Kidney tubule cell (primary cell): ENCODE measurements around the gene TLR1.
A peak's percentile ranks its signal among the peaks of the same experiment; 100 is the strongest.
"Not testable (repeated sequence)": the region's sequence is repeated elsewhere in the genome, so short reads cannot be mapped to it uniquely, and the experiment has no call there.

Source experiments
- DNase-seq: peaks from one replicate; pipeline ENCODE4 v3.0.0-alpha.2; 2018; ENCODE audit warnings: low spot score

The TLR1 gene

GRCh38 chr4:38805530-38806145, 1.0 kb upstream of the TLR1 start:
- peak; percentile 61 for DNase-seq

GRCh38 chr4:38803833-38804653, 548 bp downstream of the TLR1 start:
- peak; percentile 41 for DNase-seq

- DNase-seq, result no peak
These were observed 1.8 kb downstream of the TLR1 start for GRCh38 chr4:38802561-38803355.

DNA sequence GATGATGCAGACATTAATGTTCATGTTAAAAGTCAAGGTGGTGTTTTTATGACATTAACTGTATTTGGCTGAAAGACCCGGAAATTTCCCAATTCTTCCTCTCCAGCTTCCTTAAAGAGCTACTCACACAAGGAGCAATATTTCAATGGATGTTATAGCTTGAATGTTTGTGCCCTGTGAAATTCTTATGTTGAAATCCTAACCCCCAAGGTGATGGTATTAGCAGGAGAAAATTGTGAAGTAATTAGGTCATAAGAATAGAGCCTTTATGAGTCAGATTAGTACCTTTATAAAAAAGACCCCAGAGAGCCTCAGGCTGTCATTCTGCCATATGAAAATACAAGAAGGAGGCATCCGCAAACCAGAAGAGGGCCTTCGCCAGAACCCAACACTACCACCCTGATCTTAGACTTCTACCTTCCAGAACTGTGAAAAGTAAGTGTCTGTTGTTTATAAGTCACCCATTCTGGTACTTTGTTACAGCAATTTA, 3.6 kb downstream of the TLR1 start:
- DNase-seq, result peak; percentile 28

DNA sequence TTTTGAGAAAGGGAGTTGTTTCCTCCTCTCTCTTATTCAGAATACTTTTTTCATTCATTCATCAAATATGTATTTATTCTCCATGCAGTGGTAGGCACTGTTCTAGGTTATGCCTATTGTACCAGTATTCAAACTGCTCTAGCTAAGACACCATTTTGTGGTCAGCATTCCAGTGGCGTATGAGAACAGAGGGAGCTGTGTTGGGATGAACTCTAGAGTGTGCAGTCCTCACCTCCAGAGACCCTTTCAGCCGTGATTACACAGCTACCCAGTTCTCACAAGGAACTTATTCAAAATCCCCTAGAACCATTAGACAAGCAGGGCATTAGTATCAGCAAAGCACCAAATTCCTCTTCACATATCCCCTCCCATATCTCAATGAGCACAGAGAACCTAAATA, 4.2 kb downstream of the TLR1 start:
- DNase-seq, result no peak

DNA sequence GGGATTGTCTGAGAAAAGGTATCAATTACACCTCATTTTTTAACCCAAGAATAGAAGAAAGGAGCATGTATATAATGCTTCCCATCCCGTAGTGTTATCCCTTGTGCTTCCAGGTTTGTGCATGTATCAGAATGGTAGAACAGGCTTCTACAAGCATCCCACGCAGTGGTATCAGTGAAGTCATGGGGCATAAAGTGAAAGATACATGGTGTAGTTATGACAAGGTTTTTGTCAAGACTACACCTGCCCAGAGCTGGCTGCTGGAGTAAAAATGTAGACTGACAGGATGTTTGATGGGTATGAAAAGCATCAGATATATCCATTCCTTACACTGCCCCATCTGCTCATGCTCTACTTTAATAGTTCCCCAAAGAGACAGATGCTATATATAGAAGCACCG, 9.5 kb downstream of the TLR1 start:
- no peak for DNase-seq

GRCh38 chr4:38794051-38794450, 10.5 kb downstream of the TLR1 start:
- no peak for DNase-seq

GRCh38 chr4:38791010-38791409, 13.6 kb downstream of the TLR1 start:
- DNase-seq, result no peak

DNA sequence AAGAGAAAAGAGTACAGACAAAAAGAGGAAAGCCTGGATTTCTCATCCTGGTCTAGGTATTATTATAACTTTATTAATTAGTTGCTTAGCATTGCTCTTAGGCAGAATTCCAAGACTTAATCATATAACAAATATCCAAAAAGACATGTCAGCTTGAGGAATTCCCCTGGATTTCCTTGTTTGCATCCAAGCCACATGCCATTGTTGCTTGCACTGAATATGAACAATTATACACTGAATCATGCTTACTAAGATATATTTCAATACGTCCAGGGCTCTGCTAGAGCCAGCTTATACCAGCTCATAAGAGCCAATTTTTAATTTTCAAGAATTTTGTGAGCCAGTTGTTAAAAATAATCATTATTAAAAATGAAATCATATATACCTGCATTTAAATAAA, 16.3 kb downstream of the TLR1 start:
- DNase-seq, result peak; percentile 89

GRCh38 chr4:38787693-38788092, 16.9 kb downstream of the TLR1 start:
- DNase-seq, result peak; percentile 65

GRCh38 chr4:38785901-38786402, 18.6 kb downstream of the TLR1 start:
- DNase-seq, result no peak

DNA sequence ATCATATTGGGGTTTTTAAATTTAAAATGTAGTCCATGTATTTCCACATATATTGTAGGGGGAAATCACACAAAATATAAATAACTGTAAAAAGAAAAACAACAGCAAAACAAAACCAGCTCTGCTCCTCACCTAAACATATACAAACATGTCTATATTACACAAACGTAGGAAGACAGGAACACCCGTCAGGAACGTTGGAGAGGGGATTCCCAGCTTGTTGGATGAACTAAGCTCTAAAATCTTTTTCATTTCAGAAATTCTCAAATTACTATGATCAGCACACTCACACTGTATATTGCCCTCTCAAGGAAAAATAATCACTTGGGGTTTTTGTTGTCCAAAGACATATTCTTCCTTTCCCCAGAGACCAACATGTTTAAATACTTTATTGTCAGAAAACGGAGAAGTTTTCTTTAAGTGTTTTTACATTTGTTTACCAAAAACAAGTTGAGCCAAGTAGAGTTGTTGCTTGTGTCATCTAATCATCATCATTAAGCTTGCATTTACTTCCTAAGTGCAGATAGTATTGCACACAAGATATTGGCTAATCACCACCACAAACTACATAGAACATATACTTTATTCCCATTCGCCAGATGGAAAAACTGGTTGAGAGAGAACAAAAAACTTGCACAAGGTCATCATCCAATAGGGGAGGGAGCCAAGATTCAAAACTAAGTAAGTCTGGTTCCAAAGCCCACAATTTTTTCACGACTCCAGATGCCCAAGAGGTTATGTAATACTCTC, 19.4 kb downstream of the TLR1 start:
- DNase-seq, result no peak

DNA sequence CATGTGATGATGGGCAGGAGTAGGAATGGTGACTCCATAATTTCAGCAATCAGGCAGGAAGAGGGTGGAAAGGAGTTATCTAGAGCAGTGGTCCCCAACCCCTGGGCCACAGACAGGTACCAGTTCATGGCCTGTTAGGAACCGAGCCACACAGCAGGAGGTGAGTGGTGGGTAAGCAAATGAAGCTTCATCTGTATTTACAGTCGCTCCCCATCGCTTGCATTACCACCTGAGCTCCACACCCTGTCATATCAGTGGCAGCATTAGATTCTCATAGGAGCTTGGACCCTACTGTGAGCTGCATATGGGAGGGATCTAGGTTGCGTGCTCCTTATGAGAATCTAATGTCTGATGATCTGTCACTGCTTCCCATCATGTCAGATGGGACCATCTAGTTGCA, 20.4 kb downstream of the TLR1 start:
- no peak for DNase-seq

DNA sequence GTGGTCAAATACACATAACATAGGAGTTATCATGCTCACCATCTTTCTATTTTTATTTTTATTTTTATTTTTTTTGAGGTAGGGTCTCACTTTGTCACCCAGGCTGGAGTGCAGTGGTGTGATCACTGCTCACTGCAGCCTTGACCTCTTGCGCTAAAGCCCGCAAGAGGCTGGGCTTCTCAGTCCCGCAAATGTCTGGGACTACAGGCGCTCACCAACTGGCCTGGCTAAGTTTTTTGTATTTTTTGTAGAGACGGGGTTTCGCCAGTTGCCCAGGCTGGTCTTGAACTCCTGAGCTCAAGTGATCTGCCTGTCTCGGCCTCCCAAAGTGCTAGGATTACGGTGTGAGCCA, 21.5 kb downstream of the TLR1 start:
- DNase-seq, result no peak

GRCh38 chr4:38782452-38783108, 22.0 kb downstream of the TLR1 start, which contains the start of gene TLR10:
TSS of gene TLR10 (minus strand) at chr4:38782990. CDS start at chr4:38775590, 7,400 bp downstream.
- DNase-seq, result peak; percentile 46

- DNase-seq, result no peak
These were observed 22.7 kb downstream of the TLR1 start for GRCh38 chr4:38781854-38782261.

DNA sequence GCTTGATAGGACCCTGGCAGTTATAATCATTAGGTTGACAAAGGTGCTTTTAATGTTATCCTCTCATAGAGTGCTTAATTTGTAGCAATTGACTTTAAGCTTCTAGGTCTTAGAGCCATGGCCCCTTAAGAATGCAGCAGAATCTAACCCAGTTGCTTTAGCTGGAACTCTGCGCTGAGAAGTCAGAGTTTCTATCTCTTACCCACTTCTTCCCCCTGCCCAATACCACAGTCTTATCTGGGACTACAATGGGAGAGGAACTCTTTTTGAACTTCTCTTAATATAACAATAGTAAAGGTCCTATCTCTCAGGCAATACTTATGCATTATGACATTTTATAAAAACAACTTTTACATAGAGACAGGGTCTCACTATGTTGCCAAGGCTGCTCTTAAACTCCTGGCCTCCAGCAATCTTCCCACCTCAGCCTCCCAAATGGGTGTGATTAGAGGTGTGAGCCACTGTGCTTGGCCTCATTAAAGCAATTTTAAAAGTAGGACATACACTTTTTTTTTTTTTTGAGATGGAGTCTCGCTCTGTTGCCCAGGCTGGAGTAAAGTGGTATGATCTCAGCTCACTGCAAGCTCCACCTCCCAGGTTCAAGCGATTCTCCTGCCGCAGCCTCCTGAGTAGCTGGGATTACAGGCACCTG, 23.6 kb downstream of the TLR1 start:
- DNase-seq, result no peak

- no peak for DNase-seq
These were observed 24.8 kb downstream of the TLR1 start for GRCh38 chr4:38779790-38780189.

DNA sequence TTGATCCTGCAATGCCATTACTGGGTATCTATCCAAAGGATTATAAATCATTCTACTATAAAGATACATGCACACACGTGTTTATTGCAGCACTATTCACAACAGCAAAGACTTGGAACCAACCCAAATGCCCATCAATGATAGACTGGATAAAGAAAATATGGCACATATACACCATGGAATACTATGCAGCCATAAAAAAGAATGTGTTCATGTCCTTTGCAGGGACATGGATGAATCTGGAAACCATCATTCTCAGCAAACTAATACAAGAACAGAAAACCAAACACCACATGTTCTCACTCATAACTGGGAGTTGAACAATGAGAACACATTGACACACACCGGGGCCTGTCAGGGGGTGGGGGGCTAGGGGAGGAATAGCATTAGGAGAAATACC, 26.7 kb downstream of the TLR1 start:
- not testable (repeated sequence) for DNase-seq

- DNase-seq, result no peak
These were observed 29.3 kb downstream of the TLR1 start for GRCh38 chr4:38775326-38775725.
